ENCODE data around the gene TMIE. TPM values are rescaled to one million over a fixed set of nuclear protein-coding genes. Genes with fewer than 3 reads are reported as not detected.

The TMIE gene
- total RNA-seq, 3 donors from 2014 or later: 0.16 to 0.71 (median 0.40) TPM

DNA sequence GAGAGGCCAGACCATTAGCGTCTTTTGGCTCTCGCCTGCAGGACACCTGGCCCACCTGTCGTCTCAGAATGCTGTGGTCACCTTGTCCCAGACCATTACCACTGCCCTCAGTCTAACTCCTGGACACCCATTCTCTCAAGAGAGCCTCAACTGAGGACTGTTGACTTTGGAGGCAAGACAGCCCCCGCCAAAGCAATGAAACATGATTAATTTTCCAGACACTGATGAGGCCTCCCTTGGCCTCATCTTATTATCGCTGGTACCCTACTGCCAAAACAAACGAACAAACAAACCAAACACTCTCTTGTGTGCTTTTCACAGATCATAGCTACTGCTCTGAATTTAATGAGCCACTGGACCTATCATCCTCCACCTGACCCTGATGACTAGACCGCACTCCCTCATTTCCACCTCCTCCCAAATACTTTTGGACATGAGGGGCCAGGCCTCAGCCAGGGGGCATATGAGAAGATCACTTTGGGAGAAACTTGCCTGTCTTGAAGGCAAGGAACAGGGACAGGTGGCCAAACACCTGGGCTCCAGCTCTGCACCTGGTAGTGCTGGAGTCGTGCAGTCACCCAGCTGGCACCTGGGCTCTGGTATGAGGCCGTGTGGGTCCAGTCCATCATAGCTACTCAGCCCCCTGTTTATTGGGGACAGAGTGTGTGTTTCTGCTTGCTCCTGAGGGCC lies 35.3 kb upstream of the TMIE start:
- Mint-ChIP-seq H3K9me3 (no peaks in the 10 kb centered on the region), H3K4me1 (ENCODE audit: low read depth) (no peaks in the 10 kb centered on the region), H3K36me3 (ENCODE audit: insufficient read depth) (no peaks in the 10 kb centered on the region), H3K27me3 (ENCODE audit: low read depth) (peaks cover 6% of the 10 kb centered on the region), H3K4me3 (no peak overlapping the region)
- no peak for ATAC-seq
- DNase-seq: no peak

DNA sequence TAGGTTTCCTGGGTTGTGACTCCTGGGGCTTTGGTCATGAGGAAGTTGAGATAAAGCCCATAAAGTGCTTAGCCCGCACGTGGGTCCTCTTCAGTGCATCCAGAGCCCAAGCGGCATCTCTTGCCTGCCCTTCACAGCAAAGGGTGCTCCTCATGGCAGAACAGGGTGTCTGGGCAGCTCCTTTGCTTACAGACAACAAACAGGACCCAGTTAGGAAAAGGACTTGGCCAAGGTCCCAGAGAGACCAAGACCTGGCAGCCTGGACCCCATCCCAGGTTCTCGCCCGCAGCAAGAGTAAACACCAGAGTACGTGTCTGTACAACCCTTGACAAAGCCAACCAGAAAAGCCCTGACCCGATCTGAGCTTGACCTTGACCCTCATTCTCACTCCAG lies 34.7 kb upstream of the TMIE start:
- ATAC-seq: no peak
- Mint-ChIP-seq H3K4me3 (no peak overlapping the region), H3K27me3 (ENCODE audit: low read depth) (peaks cover 6% of the 10 kb centered on the region), H3K4me1 (ENCODE audit: low read depth) (no peaks in the 10 kb centered on the region), H3K36me3 (ENCODE audit: insufficient read depth) (no peaks in the 10 kb centered on the region), H3K9me3 (no peaks in the 10 kb centered on the region)
- no peak for DNase-seq

DNA sequence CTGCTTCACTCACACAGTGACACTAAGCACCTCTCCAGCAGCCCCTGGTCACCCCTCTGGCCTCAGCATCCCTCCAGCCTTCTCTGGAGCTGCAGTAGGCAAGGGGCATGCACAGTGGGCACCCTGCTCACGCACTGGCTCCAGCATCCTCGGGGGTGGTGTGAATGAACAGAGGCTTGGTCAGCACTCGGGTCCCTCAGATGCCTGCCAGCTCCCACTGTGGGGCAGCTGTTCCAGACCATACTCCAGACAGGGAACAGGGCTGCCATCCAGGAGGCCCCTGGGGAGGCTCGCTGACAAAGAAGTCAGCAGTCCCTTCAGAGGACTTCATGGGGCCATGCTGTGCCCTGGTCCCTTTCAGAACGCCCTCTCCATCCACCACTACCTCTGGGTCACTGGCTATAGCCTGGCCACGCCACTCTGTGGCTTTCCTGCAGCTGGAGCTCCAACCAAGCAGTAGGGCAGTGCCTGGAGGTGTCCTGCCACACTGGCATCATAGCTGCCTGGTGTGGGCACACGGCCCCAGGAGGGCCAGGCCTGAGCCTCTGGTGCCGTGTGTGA lies 34.1 kb upstream of the TMIE start:
- DNase-seq (no peak), ATAC-seq (no peak)
- Mint-ChIP-seq H3K4me1 (ENCODE audit: low read depth) (no peaks in the 10 kb centered on the region), H3K9me3 (no peaks in the 10 kb centered on the region), H3K4me3 (no peak overlapping the region), H3K27me3 (ENCODE audit: low read depth) (peaks cover 6% of the 10 kb centered on the region), H3K36me3 (ENCODE audit: insufficient read depth) (no peaks in the 10 kb centered on the region)

DNA sequence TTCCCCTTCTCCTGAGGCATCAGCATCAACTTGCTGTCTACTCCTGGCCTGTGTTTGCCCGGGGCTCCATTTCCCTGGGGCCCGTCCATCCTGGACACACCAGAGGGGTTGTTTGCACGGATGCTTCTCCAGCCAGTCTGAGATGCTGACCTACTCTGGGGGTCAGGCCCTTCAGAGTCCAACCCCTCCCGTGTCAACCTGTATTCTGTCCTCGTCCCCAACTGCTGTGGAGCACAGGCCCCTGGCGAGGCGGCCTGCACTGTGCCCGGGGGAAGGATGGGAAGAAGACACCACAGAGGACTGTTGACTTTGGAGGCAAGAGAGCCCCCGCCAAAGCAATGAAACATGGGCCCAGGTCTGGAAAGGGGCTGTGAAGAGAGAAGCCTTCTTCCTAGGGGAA lies 33.5 kb upstream of the TMIE start:
- Mint-ChIP-seq H3K4me1 (ENCODE audit: low read depth) (no peaks in the 10 kb centered on the region), H3K36me3 (ENCODE audit: insufficient read depth) (no peaks in the 10 kb centered on the region), H3K27me3 (ENCODE audit: low read depth) (peaks cover 3% of the 10 kb centered on the region), H3K9me3 (no peaks in the 10 kb centered on the region), H3K4me3 (no peak overlapping the region)
- no peak for ATAC-seq
- DNase-seq: peak; percentile 2

DNA sequence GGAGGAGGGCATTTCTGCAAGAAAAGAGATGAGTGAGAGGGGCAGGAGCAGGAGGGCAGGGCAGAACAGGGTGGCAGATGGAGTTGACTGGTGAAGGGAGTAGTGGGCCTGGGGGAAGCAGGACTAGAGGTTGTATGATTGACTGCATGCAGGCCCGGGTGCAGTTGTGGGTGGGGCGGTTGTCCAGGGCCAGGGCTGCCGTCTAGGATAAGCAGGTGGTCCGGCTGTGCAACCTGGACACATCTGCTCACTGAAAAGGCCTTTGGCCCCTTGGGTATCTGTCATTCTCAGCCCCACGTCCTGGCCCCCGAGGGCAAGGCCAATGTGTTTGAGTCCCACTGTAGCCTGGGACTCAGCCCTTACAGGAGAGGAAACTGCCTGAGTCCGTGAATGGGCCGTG lies 33.1 kb upstream of the TMIE start:
- no peak for ATAC-seq

DNA sequence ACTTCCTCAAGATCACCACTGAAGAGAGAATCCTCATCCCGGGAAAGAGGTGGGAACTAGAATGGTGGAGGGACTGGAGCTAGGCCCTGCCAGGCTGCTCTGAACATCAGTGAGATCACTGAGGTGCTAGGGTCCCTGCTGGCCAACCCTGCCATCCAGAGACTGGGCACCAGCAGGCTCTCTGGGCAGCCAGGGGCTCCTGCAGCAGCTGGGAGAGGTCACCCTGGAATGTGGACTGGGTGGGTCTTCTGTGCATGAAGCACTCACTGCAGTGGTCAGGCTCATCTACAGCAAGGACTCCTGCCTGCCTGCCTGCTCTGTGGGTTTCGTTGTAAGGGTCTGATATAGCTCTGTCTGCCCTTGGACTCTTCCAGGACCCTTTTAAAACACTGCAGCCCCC lies 32.6 kb upstream of the TMIE start:
- DNase-seq (peak; percentile 1), ATAC-seq (no peak)
- Mint-ChIP-seq H3K4me1 (ENCODE audit: low read depth) (no peaks in the 10 kb centered on the region), H3K4me3 (no peak overlapping the region), H3K9me3 (no peaks in the 10 kb centered on the region), H3K36me3 (ENCODE audit: insufficient read depth) (no peaks in the 10 kb centered on the region), H3K27me3 (ENCODE audit: low read depth) (peaks cover 2% of the 10 kb centered on the region)

More for the DNA sequence above, 33.1 kb upstream of the TMIE start:
- H3K36me3 Mint-ChIP-seq (ENCODE audit: insufficient read depth): no peaks in the 10 kb centered on the region
- no peaks in the 10 kb centered on the region for H3K9me3 Mint-ChIP-seq
- H3K27me3 Mint-ChIP-seq (ENCODE audit: low read depth): peaks cover 2% of the 10 kb centered on the region
- DNase-seq: peak; percentile 1
- no peak overlapping the region for H3K4me3 Mint-ChIP-seq
- no peaks in the 10 kb centered on the region for H3K4me1 Mint-ChIP-seq (ENCODE audit: low read depth)

DNA sequence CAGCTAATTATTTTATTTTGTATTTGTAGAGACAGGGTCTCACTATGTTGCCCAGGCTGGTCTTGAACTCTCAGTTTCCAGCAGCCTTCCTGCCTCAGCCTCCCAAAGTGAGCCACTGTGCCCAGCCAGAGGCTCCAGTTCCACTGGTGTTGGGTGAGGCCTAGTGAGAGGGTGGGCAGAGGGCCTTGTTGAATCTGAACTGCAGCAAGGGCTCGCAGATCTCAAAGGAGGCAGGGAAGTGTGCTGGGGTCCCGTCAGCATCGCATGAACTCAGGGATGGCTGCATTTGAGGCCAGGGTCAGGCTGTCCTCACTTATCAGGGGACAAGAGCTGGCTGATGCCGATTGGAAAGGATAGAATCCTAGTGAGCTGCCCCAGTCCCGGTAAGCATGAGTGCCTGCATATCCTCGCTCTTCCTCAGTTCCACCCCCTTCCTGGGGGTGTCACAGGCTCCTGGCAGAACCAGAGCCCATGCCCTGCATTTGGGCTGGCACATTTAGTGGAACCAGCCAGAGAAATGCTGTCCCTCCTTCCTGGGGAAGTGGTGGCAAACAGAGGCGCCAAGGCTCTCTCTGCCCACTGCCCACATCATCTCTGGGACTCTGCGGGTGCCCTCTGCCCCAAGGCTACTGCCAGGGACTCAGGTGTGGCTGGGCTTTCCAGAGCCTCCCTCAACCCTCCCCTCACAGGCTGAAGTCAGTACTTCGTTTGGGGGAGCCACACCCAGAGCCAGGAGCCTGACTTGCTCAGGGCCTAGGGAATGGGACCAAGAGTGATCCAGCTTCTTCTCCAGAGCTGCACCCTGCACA lies 31.8 kb upstream of the TMIE start:
- Mint-ChIP-seq H3K27me3 (ENCODE audit: low read depth) (peaks cover 2% of the 10 kb centered on the region), H3K4me3 (no peak overlapping the region), H3K9me3 (no peaks in the 10 kb centered on the region), H3K4me1 (ENCODE audit: low read depth) (no peaks in the 10 kb centered on the region), H3K36me3 (ENCODE audit: insufficient read depth) (peaks cover 3% of the 10 kb centered on the region)
- ATAC-seq: no peak
- DNase-seq: peak; percentile 3

DNA sequence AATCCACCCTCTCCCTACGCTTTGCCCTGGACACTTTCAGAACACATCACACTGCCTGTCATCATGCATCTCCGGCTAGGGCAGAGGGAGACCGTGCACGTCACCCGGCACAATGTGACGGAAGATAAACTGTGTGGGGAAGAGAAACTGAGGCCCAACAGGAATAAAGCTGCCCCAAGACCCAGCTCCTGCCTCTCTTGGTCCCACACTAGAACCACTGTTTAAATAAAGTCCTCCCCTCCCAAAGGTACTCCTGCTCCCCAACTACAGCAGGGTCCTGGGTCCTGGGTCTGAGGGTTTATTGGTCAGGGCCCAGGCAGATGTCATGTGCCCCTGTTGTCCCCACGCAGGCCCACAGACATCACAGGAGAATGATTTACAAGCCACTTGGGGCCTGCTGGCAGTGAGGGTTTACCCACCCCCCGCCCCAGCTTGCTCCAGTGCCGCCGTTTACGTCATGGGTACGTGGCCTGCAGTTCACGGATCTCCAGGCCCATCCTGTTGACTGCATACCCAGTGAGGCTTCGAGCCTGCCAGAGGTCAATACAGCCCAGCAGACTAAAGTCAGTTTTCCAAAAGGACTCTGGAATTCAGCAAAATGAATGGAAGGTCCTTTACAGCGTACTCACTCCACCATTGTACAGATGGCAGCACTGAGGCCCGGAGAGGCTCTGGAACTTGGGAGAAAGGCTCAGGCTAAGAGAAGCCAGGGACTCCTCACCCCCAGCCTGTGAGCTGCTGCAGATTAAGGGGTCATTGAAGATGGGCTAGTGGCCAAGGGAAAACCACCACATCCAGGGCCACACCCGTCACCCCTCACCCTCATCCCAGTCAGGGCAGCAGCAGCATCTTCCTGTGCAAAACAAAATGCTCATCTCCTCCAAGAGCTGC lies 30.9 kb upstream of the TMIE start:
- no peaks in the 10 kb centered on the region for H3K4me1 Mint-ChIP-seq (ENCODE audit: low read depth)
- peak; percentile 1 for DNase-seq
- ATAC-seq: no peak
- peaks cover 7% of the 10 kb centered on the region for H3K36me3 Mint-ChIP-seq (ENCODE audit: insufficient read depth)
- H3K4me3 Mint-ChIP-seq: no peak overlapping the region
- no peaks in the 10 kb centered on the region for H3K9me3 Mint-ChIP-seq
- peaks cover 2% of the 10 kb centered on the region for H3K27me3 Mint-ChIP-seq (ENCODE audit: low read depth)

DNA sequence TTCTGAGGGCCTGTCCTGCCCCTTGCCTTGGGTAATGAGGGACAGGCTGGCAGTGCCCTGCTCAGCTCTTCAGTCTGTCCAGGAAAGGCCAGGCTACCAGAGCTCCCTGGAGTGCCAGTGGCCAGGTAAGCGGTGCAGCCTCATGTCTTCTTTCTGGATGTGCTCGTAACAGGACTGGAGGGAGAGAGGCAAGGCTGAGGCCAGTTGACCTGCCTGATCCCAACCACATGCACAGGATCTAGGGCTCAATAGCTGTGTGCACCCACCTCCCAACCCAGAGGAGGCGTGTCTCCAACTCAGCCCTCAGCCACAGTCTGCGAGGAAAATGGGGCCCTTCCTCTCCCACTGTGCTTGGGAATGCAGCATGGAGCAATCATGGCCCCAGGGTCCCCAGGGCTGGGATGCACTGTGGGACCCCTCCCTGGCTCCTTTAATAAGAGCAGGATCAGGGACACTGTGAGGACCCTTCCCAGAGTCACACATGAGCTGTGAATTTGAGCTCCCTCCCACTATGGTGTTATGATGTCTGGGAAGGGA lies 30.2 kb upstream of the TMIE start:
- no peaks in the 10 kb centered on the region for H3K4me1 Mint-ChIP-seq (ENCODE audit: low read depth)
- H3K9me3 Mint-ChIP-seq: no peaks in the 10 kb centered on the region
- H3K4me3 Mint-ChIP-seq: no peak overlapping the region
- peaks cover 7% of the 10 kb centered on the region for H3K36me3 Mint-ChIP-seq (ENCODE audit: insufficient read depth)
- H3K27me3 Mint-ChIP-seq (ENCODE audit: low read depth): peaks cover 2% of the 10 kb centered on the region
- DNase-seq: peak; percentile 2
- ATAC-seq: no peak

DNA sequence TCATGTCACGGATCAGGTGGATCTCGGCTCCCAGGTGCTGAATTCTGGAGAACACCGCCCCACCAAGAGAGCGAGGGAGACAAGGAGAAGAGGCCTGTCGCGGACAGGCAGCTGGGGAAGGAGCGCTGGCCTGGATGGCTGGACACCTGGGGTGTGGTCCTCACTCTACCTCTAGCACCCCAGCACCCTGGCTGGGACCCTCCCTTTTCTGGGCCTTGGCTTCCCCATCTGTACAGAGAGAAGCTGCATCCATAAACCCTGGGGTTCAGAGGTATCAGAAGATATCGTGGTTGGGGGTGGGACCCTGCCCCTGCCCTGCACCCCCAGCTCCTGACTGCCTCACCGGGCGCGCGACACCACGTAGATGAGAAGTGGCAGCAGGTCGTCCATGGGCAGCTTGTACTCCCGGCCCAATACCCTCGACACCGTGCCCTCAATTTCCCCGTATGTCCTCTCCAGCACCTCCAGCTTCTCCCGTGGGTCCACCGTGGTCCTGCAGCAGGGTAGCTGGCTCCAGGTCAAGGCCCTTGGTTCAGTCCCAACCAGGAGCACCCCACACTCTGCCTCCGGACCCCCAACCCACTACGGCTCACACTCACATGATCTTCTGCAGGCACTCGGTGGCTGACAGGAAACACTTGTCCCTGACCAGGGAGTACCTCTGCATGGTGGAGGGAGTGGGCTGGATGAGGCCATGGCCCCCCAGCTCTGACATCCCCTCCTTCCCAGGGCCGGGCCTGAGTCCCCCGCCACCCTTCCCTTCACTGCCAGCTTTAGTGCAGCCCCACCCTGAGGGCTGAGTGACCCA lies 29.4 kb upstream of the TMIE start:
- Mint-ChIP-seq H3K4me3 (no peak overlapping the region), H3K36me3 (ENCODE audit: insufficient read depth) (peaks cover 7% of the 10 kb centered on the region), H3K27me3 (ENCODE audit: low read depth) (peaks cover under 1% of the 10 kb centered on the region), H3K4me1 (ENCODE audit: low read depth) (no peaks in the 10 kb centered on the region), H3K9me3 (no peaks in the 10 kb centered on the region)
- ATAC-seq (no peak), DNase-seq (no peak)

DNA sequence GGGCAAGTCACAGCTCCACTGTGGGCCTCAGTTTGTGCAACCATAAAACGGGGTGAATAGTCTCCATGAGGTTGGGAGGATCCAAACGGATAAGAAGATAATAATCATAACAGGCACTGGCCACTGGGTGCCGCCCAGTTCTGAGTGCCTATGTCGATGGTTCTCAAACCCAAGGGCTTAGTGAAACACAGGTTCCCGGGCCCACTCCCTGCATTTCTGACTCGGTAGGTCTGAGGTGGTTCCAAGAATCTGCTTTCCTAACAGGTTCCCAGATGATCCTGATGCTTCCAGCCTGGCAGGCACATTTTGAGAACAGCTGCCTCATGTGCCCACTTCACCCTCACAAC lies 28.9 kb upstream of the TMIE start:
- H3K4me3 Mint-ChIP-seq: no peak overlapping the region
- H3K4me1 Mint-ChIP-seq (ENCODE audit: low read depth): no peaks in the 10 kb centered on the region
- DNase-seq (no peak), ATAC-seq (no peak)
- peaks cover 7% of the 10 kb centered on the region for H3K36me3 Mint-ChIP-seq (ENCODE audit: insufficient read depth)
- no peaks in the 10 kb centered on the region for H3K9me3 Mint-ChIP-seq
- H3K27me3 Mint-ChIP-seq (ENCODE audit: low read depth): no peaks in the 10 kb centered on the region

DNA sequence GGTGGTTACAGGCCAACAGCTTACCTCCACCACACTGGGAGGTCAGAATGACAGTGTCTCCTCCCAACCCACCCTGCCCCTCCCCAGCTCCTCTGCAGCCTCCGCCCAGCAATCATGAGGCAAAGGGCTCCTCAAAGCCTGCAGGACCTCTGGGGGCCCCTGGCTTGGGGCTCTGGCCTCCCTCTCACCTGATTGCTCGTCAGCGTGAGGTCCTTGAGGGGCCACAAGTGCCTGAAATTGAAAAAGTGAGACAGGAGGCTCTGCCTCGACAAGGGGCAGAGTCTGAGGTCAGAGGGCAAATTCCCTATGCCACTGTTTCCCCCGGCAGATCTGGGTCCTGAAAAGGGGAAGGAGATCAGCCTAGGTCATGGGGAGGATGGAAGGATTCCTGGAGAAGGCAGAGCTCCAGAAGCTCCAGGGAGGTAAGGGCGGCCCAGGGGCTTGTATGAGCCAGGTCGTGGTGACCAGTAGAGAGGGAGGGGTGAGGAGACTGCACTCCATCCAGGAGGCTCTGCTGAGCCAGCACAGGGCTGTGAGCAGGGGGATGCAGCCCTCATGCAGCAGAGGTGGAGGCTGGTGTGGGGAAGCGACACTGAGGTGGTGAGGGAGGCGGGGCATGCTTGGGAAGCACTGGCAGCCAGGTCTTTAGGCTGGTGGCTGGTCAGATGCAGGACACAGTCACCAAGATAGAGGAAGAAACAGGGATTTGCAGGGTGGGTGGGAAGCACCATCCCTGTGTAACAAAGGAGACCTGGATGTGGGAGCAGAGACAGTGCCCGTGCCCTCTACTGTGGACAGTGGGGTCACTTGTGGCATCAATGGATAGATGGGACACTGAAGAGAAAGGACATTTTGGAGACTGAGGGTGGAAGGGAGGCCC lies 27.8 kb upstream of the TMIE start:
- Mint-ChIP-seq H3K4me1 (ENCODE audit: low read depth) (no peaks in the 10 kb centered on the region), H3K4me3 (no peak overlapping the region), H3K9me3 (no peaks in the 10 kb centered on the region), H3K36me3 (ENCODE audit: insufficient read depth) (peaks cover 7% of the 10 kb centered on the region), H3K27me3 (ENCODE audit: low read depth) (no peaks in the 10 kb centered on the region)
- ATAC-seq: no peak
- no peak for DNase-seq

Measured in activated T-cell treated with anti-CD3 and anti-CD28 coated beads, Interleukin-2, amount 50 U/mL, for 4 hours (primary cell).